GM19452 (cell line): ENCODE data around the gene SAPCD2.

Source experiments
- ATAC-seq: cut with Tn5 transposase; IDR thresholded peaks from one replicate; pipeline ENCODE4 v1.9.1; 2021; ENCODE audit not compliant: unreplicated experiment

The SAPCD2 gene

DNA sequence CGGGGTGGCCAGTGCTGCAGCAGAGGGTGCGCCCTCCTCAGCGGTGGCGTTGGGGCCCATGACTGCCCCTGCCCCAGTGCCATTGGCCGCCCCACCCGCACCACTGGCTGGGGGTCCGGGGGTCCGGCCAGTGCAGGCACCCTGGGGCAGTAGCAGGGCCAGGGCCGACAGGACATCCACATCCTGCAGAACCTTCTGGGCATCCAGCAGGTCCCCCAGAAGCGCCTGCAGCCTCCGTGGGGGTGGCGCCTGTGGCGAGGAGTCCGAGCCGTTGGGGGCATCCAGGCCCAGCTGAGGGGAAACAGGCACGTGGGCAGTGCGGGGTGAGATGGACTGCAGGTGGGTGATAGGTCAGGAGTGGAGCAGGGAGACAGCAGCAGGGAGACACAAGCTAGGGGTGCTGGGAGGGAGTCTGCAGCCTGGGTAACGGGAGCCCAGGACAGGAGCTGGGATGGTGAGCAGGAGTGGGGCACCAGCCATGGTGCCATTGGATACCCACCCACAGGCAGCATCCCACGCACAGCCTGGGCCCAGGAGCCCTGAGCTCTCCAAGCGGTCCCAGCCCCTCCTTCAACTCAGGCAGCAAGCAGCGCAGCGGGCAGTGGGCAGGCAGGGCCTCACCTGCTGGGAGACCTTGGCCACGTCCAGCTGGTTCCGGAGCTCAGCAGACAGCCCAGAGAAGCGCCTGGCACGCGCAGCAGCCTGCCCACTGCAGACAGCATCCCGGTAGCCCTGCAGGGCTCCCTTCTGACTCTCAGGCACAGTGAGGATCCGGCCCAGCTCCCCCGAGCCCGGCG is 49.4 kb downstream of the SAPCD2 start:
- ATAC-seq: no peak

DNA sequence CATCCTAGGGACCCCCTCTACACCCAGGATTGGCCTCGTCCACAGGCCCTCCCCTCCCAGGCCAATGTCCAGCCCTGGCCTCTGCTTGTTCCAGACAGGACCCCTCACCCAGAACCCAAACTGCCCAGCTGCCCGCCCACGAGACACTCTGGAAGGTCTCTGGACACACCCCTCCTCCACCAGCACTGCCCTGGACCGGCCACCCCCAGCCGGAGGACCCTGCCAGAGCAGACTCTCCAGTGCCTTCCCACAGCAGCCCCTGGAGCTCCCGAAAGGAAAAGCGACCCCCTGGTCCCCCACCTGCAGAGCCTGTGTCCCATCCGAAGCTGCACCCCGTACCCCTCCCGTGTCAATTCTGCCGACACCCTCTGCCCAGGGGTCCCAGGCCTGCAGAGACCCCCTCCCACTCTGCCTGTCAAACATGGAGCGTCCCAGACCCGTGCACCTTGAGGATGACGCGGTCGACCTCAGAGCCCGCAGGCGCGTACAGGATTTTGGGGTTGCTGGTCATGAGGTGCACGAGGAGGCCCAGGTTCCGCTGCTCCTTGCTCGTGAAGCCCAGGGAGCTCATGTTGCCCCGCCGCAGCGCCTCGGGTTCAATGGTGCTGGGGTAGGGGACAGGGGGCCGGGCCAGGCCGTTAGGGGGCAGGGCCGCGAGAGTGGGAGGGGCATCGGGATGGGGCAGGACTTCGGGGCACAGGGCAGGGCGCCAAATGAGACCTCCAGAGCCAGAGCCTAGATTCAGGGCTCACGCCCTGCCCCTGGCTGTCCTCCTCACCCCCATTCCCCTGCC is 50.3 kb downstream of the SAPCD2 start:
- no peak for ATAC-seq

DNA sequence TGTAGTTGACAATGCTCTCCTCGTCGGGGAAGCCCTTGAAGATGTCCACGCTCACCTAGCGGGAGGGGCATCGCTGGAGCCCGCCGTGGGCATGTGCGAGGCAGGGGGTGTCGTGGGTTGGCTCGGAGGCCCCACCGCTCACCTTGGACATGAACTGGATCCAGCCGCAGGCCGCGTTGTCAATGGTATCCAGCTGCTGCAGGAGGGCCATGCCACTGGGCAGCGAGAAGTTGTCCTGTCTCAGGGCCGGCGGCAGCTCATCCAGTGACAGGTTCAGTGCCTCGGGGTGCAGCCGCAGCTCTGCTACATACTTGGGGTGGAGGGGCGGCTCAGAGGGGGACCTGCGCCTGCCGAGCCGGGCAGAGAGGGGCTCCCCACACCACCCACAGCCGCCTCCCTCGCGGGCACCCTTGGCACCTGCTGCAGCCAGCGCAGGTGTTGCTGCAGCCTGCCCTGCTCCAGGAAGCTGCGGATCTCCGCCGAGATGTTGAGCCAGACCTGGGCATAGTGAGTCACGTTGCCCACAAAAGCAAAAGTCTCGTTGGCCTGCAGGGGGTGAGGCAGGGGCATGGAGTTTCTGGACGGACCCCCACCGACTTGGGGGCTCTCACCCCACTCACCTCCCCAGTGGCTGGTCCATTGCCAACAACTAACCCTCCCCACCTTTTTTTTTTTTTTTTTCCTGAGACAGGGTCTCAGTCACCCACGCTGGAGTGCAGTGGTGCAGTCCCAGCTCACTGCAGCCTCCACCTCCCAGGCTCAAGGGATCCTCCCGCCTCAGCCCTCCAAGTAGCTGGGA is 51.4 kb downstream of the SAPCD2 start:
- no peak for ATAC-seq

DNA sequence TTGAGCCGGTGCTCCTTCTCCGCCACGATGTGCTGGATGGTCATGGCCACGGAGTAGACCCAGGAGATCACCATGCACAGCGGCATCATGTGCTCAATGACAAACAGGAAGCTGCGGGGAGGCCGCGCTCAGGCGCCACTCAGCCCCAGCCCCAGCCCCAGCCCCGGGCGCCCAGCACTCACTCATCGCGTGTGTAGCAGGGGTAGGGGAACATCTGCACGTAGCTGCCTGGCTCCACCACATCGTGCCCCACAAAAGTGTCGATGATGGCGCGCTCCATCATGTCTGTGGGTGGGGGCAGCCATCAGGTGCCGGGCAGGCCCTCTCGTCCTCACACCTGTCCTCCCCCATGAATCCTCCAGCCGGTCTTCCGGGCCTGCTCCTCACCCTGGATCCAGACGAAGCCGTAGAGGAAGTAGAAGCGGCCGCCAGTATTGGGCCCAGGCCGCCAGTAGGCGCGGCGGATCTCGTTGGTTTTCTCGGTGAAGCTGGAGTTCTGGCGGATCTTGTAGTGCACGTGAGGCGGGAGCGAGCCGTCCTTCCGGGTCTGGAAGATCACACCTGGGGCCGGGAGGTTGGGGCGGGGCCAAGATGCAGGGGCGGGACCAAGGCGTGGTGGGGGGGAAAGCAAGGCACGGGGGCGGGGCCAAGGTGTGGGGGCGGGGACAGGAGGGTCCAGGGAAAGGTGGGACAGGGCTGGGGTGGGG is 52.4 kb downstream of the SAPCD2 start:
- no peak for ATAC-seq

DNA sequence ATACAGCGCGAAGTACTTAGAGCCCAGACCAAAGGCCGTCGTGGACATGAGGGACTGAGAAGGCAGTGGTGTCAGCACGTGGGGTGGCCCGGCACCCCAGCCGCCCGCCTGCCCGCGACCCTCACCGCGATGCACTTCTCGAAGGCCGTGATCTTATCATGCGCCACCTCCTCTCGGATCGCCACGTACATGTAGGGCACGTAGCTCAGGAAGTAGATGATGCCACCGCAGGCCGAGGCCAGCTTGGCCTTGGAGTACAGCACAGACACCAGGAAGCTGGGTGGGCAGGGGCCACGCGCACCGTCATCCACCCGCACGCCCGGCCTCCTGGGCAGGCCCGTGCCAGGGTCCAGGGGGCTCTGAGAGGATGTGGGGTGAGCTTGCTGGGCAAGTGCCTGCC is 53.3 kb downstream of the SAPCD2 start:
- ATAC-seq: no peak

DNA sequence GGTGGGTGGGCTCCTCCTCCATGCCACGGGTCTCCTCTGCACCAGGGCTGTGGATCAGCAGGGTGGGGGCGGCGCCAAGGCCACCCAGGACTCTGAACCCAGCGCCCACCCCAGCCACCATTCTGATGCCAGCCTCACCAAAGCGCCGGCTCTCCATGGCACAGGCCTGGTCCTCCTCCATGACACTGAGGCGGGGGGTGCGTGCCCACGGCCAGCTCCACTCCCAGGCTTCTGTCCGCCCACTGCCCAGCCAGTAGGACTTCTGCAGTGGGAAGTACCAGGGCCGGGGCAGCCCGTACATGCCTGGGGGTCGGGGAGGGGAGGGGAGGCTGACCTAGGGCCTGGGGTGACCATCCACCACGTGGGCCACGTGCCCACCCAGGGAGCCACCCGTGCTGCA is 53.9 kb downstream of the SAPCD2 start:
- ATAC-seq: no peak

DNA sequence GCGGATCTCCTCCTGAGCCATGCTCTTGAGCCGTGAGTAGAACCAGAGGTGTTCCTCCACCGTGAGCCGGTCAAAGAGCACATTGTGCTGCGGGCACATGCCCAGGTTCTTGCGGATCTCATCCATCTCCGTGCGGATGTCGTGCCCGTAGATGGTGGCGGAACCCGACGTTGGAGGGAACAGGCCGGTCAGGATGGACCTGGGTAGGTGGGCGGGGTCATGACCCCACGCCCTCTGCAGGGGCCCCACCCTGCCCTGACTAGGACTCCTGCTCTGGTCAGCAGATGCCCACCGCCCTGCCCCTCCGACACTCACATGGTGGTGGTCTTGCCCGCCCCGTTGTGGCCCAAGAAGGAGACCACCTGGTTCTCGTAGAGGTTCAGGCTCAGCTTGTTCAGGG is 54.4 kb downstream of the SAPCD2 start:
- ATAC-seq: no peak

DNA sequence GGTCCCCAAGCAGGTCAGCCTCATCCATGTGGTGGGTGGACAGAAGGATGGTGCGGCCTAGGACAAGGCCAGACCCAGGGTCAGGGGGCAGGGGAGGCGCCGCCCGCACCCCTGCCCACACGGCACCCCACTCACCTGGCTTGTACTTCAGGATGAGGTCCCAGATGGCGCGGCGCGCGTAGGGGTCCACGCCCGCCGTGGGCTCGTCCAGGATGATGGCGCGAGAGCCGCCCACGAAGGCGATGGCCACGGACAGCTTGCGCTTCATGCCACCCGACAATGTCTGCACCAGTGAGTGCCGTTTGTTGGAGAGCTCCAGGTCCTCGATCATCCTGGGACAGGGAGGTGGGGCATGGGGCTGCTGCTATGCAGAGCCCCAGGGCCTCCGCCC is 54.8 kb downstream of the SAPCD2 start:
- ATAC-seq: no peak

DNA sequence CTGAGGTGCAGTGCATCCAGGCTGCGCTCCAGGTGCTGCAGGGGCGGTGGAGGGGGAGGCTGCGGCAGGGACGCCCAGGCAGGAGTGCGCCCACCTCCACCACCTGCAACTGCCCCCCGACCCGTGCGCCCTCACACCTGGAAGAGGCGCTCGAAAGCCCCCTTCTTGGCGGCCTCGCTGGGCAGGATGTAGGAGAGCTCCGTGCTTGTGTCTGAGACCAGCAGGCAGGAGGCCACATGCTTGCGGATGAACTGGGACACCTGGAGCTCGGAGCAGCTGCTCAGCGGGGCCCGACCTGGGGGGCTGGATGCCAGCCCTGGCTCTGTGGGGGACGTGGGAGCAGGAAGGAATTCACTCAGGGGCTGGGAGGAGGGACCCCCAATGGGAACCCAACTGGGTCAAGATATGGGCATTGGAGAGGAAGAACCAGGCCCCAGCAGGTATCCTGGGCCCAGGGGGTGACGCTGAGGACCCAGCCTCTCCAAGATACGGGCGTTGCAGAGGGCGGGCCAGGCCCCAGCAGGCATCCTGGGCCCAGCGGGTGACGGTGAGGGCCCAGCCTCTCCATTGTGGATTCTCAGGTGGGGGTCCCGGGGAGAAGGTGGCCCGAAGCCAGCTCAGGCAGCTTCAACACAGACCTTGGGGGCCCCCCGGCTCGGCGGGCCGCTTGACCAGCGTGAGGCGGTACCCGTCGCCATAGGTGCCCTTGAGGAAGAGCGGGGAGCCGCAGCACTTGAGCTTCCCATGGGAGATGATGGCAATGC is 55.4 kb downstream of the SAPCD2 start:
- ATAC-seq: no peak

DNA sequence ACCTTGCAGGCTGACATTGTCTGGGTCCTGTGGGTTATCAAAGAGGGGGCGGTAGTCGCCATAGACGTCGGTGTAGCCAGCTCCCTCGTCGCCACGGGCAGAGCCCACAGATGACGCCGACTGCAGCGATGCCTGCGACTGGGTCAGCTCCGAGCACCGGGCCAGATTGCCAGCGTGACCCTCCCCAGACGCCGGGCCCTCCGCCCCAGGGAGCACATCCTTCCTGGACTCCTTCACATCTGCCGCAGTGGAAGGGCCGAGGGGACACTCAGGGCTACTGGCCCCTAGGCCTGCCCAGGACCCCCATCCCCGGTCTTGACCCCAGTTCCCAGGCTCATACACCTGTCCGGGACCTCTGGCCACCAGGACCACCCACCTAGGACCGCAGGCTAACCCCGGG is 56.2 kb downstream of the SAPCD2 start:
- no peak for ATAC-seq

DNA sequence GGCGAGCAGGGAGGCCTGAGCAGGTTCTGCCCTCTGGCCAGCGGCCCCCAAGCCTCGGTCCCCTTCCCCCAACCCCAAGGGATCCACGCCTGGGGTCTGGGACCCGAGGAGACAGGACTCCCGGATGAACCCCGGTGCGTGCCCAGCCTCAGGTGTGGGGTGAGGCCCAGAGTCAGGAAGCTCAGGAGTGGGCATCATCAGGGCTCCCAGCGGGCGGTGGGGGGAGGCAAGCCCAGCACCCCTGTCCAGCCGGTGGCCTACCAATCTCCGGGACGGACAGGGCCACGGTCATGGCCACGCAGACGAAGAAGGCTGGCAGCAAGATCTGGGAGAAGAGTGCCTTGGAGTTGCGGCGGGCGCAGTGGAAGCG is 56.8 kb downstream of the SAPCD2 start:
- ATAC-seq: no peak

DNA sequence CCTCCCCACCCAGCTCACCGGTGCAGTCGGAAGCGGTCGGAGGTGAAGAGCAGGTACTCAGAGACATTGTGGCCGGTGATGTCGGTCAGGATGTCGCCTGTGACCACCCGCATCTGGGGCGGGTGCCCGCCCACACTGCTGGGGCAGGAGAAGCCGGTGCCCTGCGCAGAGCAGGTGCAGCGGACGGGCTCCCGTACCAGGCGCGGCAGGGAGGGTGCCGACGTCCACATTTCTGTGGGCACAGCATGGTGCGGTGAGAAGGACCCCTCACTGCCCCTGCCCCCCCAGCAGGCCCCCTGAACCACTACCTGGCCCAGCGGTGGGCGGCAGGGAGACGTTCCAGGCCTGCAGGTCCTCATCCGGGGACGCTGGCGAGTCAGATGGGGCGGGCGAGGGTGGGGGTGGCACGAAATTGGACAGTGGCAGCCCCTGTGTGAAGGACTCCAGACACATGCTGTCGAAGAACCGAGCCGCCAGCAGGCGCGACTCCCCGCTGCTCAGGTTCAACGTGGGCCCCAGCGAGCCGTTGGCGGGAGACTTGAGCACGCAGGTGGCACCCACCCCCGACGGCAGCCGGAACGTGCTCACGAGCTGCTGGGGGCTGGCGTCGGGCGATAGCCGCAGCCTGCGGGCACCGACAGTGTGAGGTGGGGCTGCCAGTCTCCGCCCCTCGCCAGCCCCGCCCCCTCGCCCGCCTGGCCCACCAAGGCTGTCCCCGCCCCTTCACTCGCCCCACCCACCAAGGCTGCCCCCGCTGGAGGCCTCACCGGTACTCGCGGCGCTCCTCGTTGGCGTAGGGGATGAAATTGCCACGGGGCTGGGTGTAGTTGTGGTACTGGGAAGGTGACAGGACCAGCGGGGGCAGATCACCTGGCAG is 57.4 kb downstream of the SAPCD2 start:
- ATAC-seq: no peak
